T-helper 1 cell (primary cell): Measurements from ENCODE around the gene CCL24.
"Not testable (repeated sequence)": the region's sequence is repeated elsewhere in the genome, so short reads cannot be mapped to it uniquely, and the experiment has no call there.

Experiments used
- DNase-seq, 5 donors: peaks; one replicate each; pipeline ENCODE4 v3.0.0-alpha.2; 2012 to 2020
- total RNA-seq, 4 donors: gene quantifications; one replicate each; lab custom pipeline; 2026; lab: John Stamatoyannopoulos, UW

The CCL24 gene
- total RNA-seq, result 0 reads per million in 4 donors

DNA sequence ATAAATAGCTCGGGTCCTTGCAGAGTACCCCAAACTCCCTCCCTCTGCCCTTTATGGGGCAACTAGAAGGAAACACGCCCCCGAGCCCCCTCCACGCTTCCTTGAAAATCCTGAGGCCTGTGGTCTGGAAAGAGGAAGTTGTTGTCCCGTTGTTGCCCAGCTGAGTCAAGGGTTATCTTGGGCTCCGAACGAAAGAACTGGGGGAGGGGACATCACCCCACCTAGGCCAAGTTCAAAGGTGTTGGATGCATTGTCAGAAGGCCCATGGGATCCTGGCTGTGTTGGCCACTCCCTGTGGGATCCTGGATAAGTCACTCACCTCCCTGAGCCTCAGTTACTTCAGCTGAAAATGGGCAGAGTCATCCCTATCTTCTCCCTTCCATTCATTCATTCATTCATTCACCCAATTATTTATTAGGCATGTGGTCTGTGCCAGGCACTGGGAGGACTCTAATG is at the start of gene CCL24:
Gene CCL24 (minus strand): TSS at position 26 of the 456 bp plus-strand sequence. CDS start 91 bp downstream, outside the sequence.
- no peak for DNase-seq

DNA sequence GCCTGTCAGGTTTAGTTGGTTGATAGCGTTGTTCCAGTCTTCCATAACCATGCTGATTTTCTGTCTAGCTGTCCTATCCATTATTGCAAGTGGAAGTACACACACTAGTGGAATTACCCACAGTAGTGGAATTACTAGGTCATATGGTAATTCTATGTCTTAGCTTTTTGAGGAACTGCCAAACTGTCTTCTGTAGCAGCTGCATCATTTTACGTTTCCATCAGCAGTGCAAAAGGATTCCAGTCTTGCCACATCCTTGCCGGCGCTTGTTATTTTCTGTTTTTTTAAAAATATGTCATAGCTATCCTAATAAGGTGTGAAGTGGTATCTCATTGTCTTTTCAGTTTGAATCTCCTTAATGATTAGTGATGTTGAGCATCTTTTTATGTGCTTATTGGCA is 48.0 kb upstream of the CCL24 start:
- no peak for DNase-seq

- DNase-seq, result no peak
Measured at GRCh38 chr7:75858410-75858809, 44.8 kb upstream of the CCL24 start.

GRCh38 chr7:75856536-75856935 is 42.9 kb upstream of the CCL24 start:
- no peak for DNase-seq

GRCh38 chr7:75854813-75855345 is 41.3 kb upstream of the CCL24 start:
- not testable (repeated sequence) for DNase-seq

DNA sequence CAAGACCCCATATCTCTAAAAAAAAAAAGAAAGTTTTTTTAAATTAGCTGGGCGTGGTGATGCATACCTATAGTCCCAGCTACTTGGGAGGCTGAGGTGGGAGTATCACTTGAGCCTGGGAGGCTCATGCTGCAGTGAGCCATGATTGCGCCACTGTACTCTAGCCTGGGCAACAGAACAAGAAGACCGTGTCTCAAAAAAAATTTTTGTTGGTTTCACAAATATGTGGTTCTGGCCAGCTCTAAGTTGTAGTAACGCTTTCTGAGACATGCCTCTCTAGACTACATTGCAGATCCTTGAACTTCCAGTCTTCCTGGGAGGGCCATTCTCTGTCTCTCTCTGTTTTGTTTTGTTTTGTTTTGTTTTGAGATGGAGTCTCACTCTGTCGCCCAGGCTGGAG is 40.6 kb upstream of the CCL24 start:
- DNase-seq, result no peak

DNA sequence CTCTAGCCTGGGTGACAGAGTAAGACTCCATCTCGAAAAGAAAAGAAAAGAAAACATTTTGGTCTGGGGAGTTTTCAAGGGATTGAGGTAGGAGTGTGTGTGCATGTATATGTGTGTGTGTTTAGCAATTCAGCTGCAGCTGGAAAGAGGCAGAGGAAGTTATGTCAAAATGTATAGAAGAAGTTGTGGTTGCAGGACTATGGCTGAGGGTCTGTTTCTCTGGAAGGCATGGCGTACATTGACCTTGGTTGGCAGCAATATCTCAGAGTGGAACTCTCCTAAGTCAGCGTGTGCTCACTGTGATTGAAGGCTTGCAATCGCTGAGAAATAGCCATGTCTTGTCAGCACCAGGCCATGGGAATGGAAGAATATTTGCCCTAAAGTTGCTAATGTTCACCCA is 36.6 kb upstream of the CCL24 start:
- DNase-seq, result no peak

GRCh38 chr7:75849573-75849972 is 36.0 kb upstream of the CCL24 start:
- DNase-seq, result no peak

- DNase-seq, result no peak
Measured at GRCh38 chr7:75847707-75848106, 34.1 kb upstream of the CCL24 start.

DNA sequence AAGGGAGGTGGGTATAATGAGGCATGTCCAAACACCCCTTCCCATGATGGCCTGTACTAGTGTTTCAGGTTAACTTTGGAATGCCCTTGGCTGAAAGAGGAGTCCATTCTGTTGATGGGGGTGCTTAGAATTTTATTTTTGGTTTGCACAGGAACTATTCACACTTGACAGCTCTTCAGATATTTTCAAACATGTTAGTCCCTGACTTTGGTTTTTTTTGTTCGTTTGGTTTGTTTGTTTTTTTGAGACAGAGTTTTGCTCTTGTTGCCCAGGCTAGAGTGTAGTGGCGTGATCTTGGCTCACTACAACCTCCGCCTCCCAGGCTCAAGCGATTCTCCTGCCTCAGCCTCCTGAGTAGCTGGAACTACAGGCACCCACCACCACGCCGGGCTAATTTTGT is 31.5 kb upstream of the CCL24 start:
- DNase-seq, result not testable (repeated sequence)

- no peak for DNase-seq
Measured at GRCh38 chr7:75844158-75844557, 30.6 kb upstream of the CCL24 start.

DNA sequence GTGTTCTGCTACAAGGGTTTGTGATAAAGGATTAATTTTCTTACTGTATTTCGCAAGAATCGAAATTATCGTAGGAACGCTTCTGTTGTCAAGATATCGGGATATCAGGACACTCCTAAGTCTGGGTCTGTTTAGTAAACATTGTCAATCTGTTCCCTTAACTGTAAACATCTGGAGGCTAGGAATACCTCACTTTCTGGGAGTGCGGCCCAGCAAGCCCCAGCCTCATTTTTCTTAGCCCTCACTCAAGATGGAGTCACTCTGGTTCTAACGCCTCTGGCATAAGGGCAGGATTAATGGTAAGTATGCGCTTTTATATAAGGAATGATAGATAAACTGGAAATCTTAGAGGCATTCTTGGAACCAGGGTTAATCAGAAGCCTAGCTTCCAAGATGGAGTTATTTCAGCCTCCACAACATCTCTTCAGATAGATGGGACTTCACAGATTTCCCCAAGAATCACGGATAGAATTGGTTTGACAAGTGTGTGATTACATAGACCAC is 30.1 kb upstream of the CCL24 start:
- no peak for DNase-seq

DNA sequence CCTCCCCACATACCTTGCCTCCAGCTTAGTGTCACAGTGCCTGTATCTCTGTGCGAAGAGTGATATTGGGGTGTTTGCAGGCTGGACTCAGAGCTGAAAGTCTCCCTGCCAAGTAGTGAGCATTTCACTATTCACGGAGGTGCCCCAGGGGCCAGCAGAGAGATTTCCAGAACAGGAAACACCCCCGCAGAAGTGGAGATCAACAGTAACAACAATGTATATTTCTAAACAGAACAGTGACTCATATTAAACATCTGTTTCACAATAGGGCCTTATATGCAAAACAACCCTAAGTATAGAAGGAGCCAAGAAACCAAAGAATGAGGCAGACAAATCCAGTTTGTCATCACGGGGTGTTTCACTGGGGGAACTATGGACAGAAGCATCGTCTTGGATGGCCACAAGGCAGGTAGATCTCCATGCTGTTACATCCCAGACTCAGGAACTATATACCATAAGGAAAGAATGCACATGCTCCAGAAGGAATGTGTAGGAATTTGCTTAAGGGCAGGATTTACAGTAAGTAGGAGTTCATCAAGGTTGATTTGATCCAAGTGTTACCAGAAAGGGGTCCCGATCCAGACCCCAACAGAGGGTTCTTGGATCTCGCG is 29.3 kb upstream of the CCL24 start:
- DNase-seq, result peak in 1 of 5 donors; percentile 69

DNA sequence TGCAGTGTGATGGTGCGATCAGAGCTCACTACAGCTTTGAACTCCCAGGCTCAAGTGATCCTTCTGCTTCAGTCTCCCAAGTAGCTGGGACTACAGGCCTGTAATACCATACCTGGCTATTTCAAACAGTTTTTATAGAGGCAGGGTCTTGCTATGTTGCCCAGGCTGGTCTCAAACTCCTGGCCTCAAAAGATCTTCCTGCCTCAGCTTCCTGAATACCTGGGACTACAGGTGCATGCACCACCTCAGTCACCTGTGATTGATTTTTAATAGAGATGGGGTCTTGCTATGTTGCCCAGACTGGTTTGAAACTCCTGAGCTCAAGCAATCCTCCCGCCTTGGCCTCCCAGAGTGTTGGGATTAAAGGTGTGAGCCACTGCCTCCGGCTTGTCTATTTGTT is 26.4 kb upstream of the CCL24 start:
- DNase-seq, result no peak

DNA sequence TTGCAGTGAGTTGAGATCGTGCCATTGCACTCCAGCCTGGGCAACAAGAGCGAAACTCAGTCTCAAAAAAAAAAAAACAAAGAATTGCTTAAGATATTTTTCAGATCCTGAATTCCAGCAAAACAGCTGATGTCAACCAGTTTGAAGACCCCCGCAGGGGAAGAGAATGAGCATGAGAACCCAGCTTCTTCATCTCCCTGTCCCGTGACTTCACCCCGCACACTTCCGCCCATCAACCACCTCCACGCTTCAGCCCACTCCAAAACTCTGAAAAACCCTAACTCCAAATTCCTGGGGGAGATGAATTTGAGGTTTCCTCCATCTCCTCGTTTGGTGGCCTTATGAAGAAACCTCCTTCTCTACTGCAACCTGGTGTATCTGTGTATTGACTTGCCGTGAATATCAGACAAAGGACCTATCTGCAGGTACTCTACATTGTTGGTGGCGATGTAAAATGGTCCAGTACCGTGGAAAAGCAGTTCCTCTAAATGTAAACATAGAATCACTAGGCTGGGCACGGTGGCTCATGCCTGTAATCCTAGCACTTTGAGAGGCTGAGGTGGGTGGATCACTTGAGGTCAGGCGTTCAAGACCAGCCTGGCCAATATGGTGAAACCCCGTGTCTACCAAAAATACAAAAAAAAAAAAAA is 24.8 kb upstream of the CCL24 start:
- DNase-seq, result not testable (repeated sequence)

- DNase-seq, result no peak
Measured at GRCh38 chr7:75836798-75837197, 23.2 kb upstream of the CCL24 start.

DNA sequence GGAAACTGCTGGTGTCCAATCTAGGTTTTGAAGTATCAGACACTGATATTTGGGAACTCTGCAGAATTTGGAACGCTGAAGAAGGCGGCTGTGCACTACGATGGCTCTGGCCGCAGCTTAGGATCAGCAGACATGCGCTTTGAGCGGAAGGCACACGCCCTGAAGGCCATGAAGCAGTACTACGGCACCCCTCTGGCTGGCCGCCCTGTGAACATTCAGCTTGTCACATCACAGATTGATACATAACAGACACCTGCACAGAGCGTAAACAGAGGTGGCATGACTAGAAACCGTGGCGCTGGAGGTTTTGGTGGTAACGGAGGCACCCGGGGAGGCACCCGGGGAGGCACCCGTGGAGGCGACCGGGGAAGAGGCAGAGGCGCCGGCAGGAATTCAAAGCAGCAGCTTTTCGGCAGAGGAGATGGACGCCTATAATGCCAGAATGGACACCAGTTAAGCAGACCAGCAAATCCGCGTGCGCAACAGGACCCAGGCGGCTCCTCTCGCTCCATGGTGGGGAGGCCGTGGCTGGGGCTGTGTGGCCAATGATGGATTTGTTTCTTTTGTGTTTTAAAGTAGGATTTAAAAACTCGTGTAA is 22.2 kb upstream of the CCL24 start:
- DNase-seq, result no peak

GRCh38 chr7:75833662-75834061 is 20.1 kb upstream of the CCL24 start:
- DNase-seq, result not testable (repeated sequence)

DNA sequence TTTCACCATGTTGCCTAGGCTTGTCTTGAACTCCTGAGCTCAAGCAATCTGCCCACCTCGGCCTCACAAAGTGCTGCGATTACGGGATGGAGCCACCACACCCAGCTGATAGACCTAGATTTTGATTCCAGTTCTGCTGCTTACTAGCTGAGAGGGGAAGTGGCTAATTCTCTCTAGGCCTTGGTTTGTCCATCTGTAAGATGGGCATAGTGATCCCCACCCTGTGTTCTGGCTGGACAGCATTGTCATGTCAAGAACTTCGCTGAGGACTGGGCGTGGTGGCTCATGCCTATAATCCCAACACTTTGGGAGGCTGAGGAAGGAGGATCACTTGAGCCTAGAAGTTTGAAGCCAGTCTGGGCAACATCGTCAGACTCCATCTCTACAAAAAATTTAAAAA is 17.4 kb upstream of the CCL24 start:
- DNase-seq, result no peak

- not testable (repeated sequence) for DNase-seq
Measured at GRCh38 chr7:75829656-75830055, 16.1 kb upstream of the CCL24 start.

GRCh38 chr7:75823198-75823910 is 9.7 kb upstream of the CCL24 start:
- no peak for DNase-seq

DNA sequence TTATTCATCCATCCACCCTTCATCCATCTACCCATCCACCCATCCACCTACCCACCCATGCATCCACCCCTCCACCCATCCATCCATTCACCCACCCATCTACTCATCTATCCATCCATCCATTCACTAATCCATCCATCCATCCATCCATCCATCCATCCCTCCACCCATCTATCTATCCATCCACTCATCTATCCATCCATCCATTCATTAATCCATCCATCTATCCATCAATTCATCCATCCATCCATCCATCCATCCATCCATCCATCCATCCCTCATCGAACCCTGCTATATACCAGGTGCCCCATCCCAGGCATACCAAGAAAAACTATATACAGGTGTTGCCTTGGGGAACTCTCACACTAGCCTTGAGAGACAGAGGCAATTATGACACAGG is 7.1 kb upstream of the CCL24 start:
- DNase-seq, result no peak

GRCh38 chr7:75819711-75820110 is 6.1 kb upstream of the CCL24 start:
- no peak for DNase-seq
